HUES48 (cell line): Measurements from ENCODE around the gene C20orf96.

ENCODE experiments used
- H3K27ac ChIP-seq: one replicate; pipeline ENCODE4 v1.7.0; 2013; ENCODE audit warnings: low read depth, low read length, inconsistent platforms
- H3K27me3 ChIP-seq: 2 replicates; pipeline ENCODE4 v1.6.1; 2013; ENCODE audit warnings: mild to moderate bottlenecking, low read length; ENCODE audit not compliant: control insufficient read depth, insufficient read depth
- H3K36me3 ChIP-seq: 2 replicates; pipeline ENCODE4 v1.6.1; 2013; ENCODE audit warnings: low read length; ENCODE audit not compliant: control insufficient read depth, insufficient read depth
- H3K4me1 ChIP-seq: 2 replicates; pipeline ENCODE4 v1.6.1; 2013; ENCODE audit warnings: mild to moderate bottlenecking, low read length; ENCODE audit not compliant: control insufficient read depth, insufficient read depth
- H3K4me3 ChIP-seq: 2 replicates; pipeline ENCODE4 v1.5.1; 2013; ENCODE audit warnings: mild to moderate bottlenecking, low read depth, low read length
- H3K9ac ChIP-seq: 2 replicates; pipeline ENCODE4 v1.6.1; 2013; ENCODE audit warnings: mild to moderate bottlenecking, low read depth, low read length, moderate library complexity
- H3K9me3 ChIP-seq: 2 replicates; pipeline ENCODE4 v1.6.1; 2013; ENCODE audit warnings: low read length; ENCODE audit not compliant: control insufficient read depth, insufficient read depth

C20orf96 gene

DNA sequence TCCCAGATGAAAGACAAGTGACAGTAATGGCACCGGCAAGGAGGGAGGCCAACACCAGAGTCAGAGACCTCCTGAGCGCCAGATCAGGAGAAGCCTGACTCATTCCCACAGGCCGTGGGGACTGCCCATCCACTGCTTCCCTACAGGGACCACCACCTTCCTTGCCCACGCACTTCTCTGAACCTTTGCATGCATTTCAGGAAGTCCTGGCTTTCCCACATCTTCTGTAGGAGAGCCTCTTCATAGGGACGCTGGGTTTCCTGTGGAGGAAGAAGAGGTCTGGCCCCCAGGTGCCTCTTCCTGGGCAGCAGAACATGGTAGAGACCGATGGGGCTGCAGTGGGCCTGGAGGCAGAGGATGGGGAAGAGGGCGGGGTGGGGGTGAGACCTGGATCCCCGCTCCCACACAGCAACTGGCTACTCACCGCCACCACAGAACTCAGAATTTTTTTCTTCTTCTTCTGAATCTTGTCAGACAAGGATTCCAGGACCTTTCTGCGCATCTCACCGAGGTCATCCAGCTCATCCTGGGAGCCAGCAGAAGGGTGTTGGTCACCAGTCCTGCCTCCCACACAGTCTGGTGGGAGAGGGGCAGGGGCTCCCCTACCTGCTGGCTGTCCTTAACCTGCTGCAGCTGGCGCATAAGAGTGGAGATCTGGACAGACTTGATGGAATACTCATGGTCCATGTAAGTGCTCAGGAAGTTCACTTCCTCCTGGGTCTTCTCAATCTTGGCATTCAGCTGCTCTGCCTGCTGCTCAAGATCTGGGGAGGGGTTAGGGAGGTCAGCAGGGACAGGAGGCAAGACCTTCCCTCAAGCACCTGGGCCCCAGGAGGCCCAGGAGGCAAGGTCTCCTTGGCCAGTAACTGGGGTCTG lies 13.7 kb downstream of the C20orf96 start:
- peaks cover 14% of the 10 kb centered on the region for H3K27me3 ChIP-seq
- no peak overlapping the region for H3K4me3 ChIP-seq
- H3K27ac ChIP-seq = no peak overlapping the region
- peaks cover 9% of the 10 kb centered on the region; the same call in 1 of the 2 replicates for H3K4me1 ChIP-seq
- no peaks in the 10 kb centered on the region for H3K9me3 ChIP-seq
- H3K36me3 ChIP-seq = peaks cover 28% of the 10 kb centered on the region
- H3K9ac ChIP-seq = no peak overlapping the region

GRCh38 chr20:275791-276190 lies 14.8 kb downstream of the C20orf96 start:
- H3K4me1 ChIP-seq = peaks cover 9% of the 10 kb centered on the region; the same call in 1 of the 2 replicates
- H3K9ac ChIP-seq = no peak overlapping the region
- H3K9me3 ChIP-seq = no peaks in the 10 kb centered on the region
- peaks cover 28% of the 10 kb centered on the region for H3K36me3 ChIP-seq
- peaks cover 4% of the 10 kb centered on the region; the same call in 1 of the 2 replicates for H3K27me3 ChIP-seq
- H3K27ac ChIP-seq = no peak overlapping the region
- H3K4me3 ChIP-seq = no peak overlapping the region

DNA sequence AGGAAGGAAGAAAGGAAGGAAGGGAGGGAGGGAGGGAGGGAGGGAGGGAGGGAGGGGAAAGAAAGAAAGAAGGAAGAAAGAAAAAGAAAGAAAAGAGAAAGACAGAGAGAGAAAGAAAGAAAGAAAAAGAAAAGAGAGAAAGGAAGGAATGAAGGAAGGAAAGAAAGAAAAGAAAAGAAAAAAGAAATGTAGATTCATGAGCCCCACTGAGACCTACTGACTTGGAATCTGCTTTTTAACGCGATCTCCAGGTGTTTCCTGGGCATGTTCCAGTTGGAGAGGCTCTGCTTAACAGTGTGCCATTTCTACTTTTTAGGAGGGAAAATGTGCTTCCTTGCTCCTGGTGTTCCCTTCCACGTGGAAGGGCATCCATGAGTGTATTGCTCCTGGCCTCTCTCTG lies 16.7 kb downstream of the C20orf96 start:
- Histone ChIP-seq H3K4me1 (peaks cover 9% of the 10 kb centered on the region; the same call in 1 of the 2 replicates), H3K9me3 (no peaks in the 10 kb centered on the region), H3K4me3 (no peak overlapping the region), H3K27me3 (peaks cover 2% of the 10 kb centered on the region; the same call in 1 of the 2 replicates), H3K27ac (no peak overlapping the region), H3K9ac (no peak overlapping the region), H3K36me3 (peaks cover 28% of the 10 kb centered on the region)

- H3K9me3 ChIP-seq = no peaks in the 10 kb centered on the region
- H3K27me3 ChIP-seq = no peaks in the 10 kb centered on the region; the same call in 1 of the 2 replicates
- H3K27ac ChIP-seq = no peak overlapping the region
- no peak overlapping the region for H3K9ac ChIP-seq
- no peaks in the 10 kb centered on the region for H3K4me1 ChIP-seq
- no peak overlapping the region for H3K4me3 ChIP-seq
- peaks cover 22% of the 10 kb centered on the region for H3K36me3 ChIP-seq
These were observed 17.8 kb downstream of the C20orf96 start for GRCh38 chr20:272718-273117.

DNA sequence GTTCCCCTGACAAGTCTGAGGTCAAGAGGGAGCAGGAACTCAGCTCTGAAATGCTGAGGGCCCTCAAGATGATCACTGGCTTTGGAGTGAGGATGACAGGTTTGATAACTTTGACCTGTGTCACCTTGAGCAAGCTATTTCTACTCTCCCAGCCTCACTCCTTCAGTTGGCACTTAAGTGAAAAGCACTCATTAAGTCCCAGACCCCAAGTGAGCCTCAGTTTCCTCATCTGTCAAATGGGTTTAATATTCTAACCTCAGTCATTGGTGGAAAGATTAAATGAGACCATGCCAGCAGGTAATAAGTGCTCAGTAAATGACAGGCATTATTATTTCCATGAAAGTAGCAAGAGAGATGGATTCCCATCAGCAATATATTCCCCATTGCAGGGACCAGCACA lies 19.0 kb downstream of the C20orf96 start:
- no peak overlapping the region for H3K27ac ChIP-seq
- no peak overlapping the region for H3K9ac ChIP-seq
- no peaks in the 10 kb centered on the region for H3K9me3 ChIP-seq
- H3K27me3 ChIP-seq = peaks cover 9% of the 10 kb centered on the region
- no peak overlapping the region for H3K4me3 ChIP-seq
- H3K4me1 ChIP-seq = no peaks in the 10 kb centered on the region
- peaks cover 10% of the 10 kb centered on the region for H3K36me3 ChIP-seq

DNA sequence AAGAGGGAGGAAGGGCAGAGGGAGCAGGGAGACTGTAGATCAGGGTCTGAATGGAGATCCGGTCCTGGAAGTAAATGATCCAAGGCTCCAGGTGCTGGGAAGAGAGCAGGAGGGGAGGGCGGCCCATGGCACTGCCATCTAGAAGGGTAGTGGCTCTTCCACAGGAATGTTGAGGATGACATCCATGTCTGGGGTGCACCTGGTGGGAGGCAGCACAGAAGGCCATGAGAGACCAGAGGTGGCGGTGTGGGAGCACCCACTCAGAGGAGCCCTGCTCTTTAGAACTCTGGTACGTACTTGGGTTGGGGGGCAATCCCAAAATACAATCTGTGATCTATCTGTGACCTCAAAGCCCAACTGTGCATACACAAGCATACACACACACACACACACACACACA lies 19.5 kb downstream of the C20orf96 start:
- Histone ChIP-seq H3K4me3 (no peak overlapping the region), H3K27me3 (peaks cover 13% of the 10 kb centered on the region), H3K36me3 (peaks cover 6% of the 10 kb centered on the region), H3K9me3 (no peaks in the 10 kb centered on the region), H3K27ac (no peak overlapping the region), H3K9ac (no peak overlapping the region), H3K4me1 (no peaks in the 10 kb centered on the region)

DNA sequence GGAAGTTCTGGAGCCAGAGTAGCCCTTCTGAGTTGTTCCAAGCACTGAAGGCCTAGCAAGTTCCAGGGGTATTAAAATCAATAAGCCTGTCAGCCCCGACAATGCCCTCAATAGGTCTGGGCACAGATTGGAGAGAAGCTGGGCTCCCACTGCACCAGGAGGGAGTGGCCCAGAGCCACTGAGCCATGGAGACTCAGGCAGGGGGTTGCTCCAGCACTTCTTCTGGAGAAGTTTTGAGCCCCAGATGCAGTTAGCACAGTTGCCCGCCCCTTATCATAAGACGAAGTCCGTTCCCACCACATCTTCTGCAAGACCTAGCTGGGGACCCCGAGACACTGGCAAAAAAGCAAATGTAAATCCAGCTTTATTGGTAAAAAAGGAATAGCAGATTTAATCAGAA lies 20.0 kb downstream of the C20orf96 start:
- Histone ChIP-seq H3K27ac (no peak overlapping the region), H3K27me3 (peaks cover 19% of the 10 kb centered on the region), H3K4me3 (no peak overlapping the region), H3K9me3 (no peaks in the 10 kb centered on the region), H3K36me3 (peaks cover under 1% of the 10 kb centered on the region), H3K9ac (no peak overlapping the region), H3K4me1 (no peaks in the 10 kb centered on the region)

DNA sequence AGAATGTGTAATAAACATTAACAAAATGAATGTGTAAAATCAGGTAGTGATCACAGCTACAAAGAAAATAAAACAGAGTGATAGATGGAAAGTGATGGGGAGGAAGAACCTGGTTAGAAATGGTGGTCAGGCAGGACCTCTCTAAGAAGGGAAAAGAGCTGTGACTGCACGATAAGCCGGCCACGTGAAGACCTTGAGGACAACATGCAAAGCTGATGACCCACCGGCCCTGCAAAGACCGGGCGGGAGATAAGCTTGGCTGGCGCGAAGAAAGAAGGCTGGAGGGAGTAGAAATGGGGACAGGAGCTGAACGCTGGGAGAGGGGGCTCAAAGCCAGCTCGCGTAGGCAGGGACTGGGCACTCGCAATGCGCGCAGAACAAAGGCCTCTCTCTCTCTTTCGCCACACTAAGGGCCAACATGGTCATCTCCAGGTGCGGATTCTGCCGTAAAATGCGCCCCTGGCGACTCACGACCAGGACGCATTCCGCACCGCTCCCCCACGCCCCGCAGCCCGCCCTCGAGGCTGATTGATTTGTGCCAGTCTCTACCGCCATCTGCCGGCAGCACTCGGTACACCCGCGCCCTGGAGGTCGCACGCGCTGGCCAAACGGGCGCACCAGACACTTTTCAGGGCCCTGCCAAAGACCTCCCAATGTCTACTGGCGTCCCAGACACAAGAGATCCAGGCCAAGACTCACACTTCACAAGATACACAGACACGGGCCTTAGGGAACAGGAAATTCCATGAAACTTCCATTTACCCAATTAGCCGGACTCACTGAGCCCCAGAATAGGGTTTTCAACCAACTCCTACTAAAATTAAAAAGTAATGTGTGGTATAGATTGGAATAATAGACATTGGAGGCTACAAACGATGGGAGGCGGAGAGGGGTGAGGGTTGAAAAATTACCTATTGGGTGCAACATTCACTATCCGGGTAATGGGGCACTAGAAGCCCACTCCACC lies 23.7 kb downstream of the C20orf96 start:
- Histone ChIP-seq H3K4me3 (peak overlapping the region; percentile 52), H3K9me3 (no peaks in the 10 kb centered on the region), H3K9ac (peak overlapping the region; percentile 39; the same call in 1 of the 2 replicates), H3K36me3 (no peaks in the 10 kb centered on the region), H3K27ac (no peak overlapping the region), H3K27me3 (peaks cover 40% of the 10 kb centered on the region), H3K4me1 (no peaks in the 10 kb centered on the region)

- H3K4me3 ChIP-seq = no peak overlapping the region
- H3K27me3 ChIP-seq = peaks cover 62% of the 10 kb centered on the region
These were observed 26.8 kb downstream of the C20orf96 start for GRCh38 chr20:263701-264100.

GRCh38 chr20:259981-260380 lies 30.6 kb downstream of the C20orf96 start:
- H3K9me3 ChIP-seq = no peaks in the 10 kb centered on the region
- H3K36me3 ChIP-seq = no peaks in the 10 kb centered on the region
- H3K27me3 ChIP-seq = peaks cover 76% of the 10 kb centered on the region
- no peaks in the 10 kb centered on the region for H3K4me1 ChIP-seq
- no peak overlapping the region for H3K4me3 ChIP-seq
- H3K9ac ChIP-seq = no peak overlapping the region
- H3K27ac ChIP-seq = no peak overlapping the region

More at GRCh38 chr20:263701-264100, 26.8 kb downstream of the C20orf96 start:
- Histone ChIP-seq H3K9ac (no peak overlapping the region), H3K9me3 (no peaks in the 10 kb centered on the region), H3K4me1 (no peaks in the 10 kb centered on the region), H3K27ac (no peak overlapping the region), H3K36me3 (no peaks in the 10 kb centered on the region)
